GM18499 (cell line): ENCODE results near the gene LGR4.

Source experiments
- ATAC-seq: cut with Tn5 transposase; IDR thresholded peaks from one replicate; pipeline ENCODE4 v1.9.1; 2021; ENCODE audit warnings: moderate number of reproducible peaks; ENCODE audit not compliant: insufficient read depth, unreplicated experiment

LGR4 gene

GRCh38 chr11:27386181-27386845 is 86.3 kb downstream of the LGR4 start:
- no peak for ATAC-seq

- ATAC-seq: no peak
Measured at GRCh38 chr11:27385245-27385644, 87.3 kb downstream of the LGR4 start.

GRCh38 chr11:27384227-27384626 is 88.4 kb downstream of the LGR4 start:
- ATAC-seq: no peak

GRCh38 chr11:27383645-27384044 is 88.9 kb downstream of the LGR4 start:
- no peak for ATAC-seq

- ATAC-seq: no peak
Measured at GRCh38 chr11:27381238-27381666, 91.3 kb downstream of the LGR4 start.

GRCh38 chr11:27380771-27381170 is 91.8 kb downstream of the LGR4 start:
- no peak for ATAC-seq

- no peak for ATAC-seq
Measured at GRCh38 chr11:27379449-27379848, 93.1 kb downstream of the LGR4 start.

- no peak for ATAC-seq
Measured at GRCh38 chr11:27375370-27375769, 97.2 kb downstream of the LGR4 start.

- no peak for ATAC-seq
Measured at GRCh38 chr11:27373856-27374602, 98.6 kb downstream of the LGR4 start.

- no peak for ATAC-seq
Measured at GRCh38 chr11:27373392-27373791, 99.2 kb downstream of the LGR4 start.

- ATAC-seq: no peak
Measured at GRCh38 chr11:27372164-27372563, 100.4 kb downstream of the LGR4 start.

- no peak for ATAC-seq
Measured at GRCh38 chr11:27371489-27371888, 101.1 kb downstream of the LGR4 start.

GRCh38 chr11:27370374-27370773 is 102.2 kb downstream of the LGR4 start:
- ATAC-seq: no peak

GRCh38 chr11:27367881-27368280 is 104.7 kb downstream of the LGR4 start:
- ATAC-seq: no peak

- no peak for ATAC-seq
Measured at GRCh38 chr11:27363576-27364117, 108.9 kb downstream of the LGR4 start.

GRCh38 chr11:27362749-27363575 is 109.6 kb downstream of the LGR4 start, which contains the start of gene CCDC34:
Gene CCDC34 (minus strand): TSS chr11:27363215. CDS start chr11:27363194, 21 bp downstream.
- peak; percentile 97 for ATAC-seq

GRCh38 chr11:27361649-27362431 is 110.8 kb downstream of the LGR4 start:
- ATAC-seq: no peak

- ATAC-seq: no peak
Measured at GRCh38 chr11:27358296-27358695, 114.3 kb downstream of the LGR4 start.

GRCh38 chr11:27357250-27357649 is 115.3 kb downstream of the LGR4 start:
- no peak for ATAC-seq
